ENCODE measurements around the gene PCDHB5.
"Not testable (repeated sequence)": the region's sequence is repeated elsewhere in the genome, so short reads cannot be mapped to it uniquely, and the experiment has no call there.

PCDHB5 gene

DNA sequence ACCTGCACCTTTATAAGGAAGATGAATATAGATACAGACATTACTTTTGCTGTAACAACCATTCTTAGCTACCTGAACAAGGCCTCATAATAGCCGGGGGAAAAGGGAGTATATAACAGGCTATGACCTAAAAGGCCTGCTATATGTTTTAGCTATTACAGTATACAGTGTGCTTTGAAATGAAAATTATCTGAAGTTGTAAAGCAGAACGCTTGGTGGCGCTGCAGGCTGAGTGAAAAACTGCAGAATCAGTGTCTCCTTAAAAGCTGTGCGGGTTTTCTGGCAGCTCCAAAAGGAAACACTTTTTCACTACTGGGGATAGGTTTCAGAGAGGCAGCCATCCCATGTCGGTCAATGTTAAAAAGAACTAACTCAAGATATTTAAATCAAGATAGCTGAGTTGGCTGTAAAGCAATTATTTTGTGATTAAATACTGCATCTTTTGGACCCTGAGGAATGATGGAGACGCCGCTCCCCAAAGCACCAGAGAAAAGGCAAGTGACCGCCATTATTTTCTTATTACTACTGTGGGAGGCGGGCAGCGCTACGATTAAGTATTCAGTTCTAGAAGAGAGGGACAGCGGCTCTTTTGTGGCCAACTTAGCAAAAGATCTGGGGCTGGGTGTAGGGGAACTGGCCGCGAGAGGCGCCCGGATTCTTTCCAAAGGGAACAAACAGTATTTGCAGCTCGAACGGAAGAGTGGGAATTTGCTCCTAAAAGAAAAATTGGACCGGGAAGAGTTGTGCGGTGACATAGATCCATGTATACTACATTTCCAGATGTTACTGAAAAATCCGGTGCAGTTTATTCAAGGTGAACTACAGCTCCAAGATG is 20.8 kb downstream of the PCDHB5 start:
- no peak for DNase-seq

DNA sequence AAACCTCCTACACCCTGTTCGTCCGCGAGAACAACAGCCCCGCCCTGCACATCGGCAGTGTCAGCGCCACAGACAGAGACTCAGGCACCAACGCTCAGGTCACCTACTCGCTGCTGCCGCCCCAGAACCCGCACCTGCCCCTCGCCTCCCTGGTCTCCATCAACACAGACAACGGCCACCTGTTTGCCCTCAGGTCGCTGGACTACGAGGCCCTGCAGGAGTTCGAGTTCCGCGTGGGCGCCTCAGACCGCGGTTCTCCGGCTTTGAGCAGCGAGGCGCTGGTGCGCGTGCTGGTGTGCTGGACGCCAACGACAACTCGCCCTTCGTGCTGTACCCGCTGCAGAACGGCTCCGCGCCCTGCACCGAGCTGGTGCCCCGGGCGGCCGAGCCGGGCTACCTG is 22.4 kb downstream of the PCDHB5 start:
- DNase-seq, result not testable (repeated sequence)

DNA sequence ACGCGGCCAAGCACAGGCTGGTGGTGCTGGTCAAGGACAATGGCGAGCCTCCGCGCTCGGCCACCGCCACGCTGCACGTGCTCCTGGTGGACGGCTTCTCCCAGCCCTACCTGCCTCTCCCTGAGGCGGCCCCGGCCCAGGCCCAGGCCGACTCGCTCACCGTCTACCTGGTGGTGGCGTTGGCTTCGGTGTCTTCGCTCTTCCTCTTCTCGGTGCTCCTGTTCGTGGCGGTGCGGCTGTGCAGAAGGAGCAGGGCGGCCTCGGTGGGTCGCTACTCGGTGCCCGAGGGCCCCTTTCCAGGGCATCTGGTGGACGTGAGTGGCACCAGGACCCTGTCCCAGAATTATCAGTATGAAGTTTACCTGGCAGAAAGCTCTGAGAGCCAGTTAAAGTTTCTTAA is 22.9 kb downstream of the PCDHB5 start:
- not testable (repeated sequence) for DNase-seq

DNA sequence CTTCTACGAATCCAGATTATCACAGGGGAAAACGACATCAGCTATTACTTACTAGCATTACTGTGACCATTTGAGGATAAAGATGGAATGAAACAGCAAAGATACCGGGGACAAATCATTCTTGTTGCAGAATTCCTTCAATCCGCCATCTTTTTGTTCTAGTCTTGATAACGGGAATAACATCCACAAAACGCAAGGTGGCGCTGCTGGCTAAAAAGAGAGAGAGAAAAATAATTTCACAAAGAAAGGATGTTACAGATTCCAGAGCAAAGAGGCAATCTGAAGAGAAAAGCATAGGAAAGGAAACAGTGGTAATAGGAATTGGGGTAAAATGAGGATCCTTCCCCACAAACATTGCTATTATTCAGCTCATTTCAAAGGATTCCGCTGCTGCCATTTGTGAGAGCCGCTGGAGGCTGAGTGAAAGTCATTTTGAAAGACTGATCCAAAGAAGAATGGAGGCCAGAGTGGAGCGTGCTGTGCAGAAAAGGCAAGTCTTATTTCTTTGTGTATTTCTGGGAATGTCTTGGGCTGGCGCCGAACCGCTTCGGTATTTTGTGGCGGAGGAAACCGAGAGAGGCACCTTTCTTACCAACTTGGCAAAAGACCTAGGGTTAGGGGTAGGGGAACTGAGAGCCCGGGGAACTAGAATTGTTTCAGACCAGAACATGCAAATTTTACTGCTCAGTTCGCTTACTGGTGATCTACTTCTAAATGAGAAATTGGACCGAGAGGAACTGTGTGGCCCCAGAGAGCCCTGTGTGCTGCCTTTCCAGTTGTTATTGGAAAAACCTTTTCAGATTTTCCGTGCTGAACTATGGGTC is 37.6 kb downstream of the PCDHB5 start, which contains the start of gene PCDHB7:
Gene PCDHB7 (plus strand): TSS at position 264 of the 824 bp plus-strand sequence. CDS start 192 bp downstream, at position 456.
- DNase-seq, result peak in 1 of 2 donors; percentile 18

DNA sequence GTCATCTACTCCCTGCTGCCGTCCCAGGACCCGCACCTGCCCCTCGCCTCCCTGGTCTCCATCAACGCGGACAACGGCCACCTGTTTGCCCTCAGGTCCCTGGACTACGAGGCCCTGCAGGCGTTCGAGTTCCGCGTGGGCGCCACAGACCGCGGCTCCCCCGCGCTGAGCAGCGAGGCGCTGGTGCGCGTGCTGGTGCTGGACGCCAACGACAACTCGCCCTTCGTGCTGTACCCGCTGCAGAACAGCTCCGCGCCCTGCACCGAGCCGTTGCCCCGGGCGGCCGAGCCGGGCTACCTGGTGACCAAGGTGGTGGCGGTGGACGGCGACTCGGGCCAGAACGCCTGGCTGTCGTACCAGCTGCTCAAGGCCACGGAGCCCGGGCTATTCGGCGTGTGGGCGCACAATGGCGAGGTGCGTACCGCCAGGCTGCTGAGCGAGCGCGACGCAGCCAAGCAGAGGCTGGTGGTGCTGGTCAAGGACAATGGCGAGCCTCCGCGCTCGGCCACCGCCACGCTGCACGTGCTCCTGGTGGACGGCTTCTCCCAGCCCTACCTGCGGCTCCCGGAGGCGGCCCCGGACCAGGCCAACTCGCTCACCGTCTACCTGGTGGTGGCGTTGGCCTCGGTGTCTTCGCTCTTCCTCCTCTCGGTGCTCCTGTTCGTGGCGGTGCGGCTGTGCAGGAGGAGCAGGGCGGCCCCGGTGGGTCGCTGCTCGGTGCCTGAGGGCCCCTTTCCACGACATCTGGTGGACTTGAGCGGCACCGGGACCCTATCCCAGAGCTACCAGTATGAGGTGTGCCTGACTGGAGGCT is 39.5 kb downstream of the PCDHB5 start:
- DNase-seq, result not testable (repeated sequence)

DNA sequence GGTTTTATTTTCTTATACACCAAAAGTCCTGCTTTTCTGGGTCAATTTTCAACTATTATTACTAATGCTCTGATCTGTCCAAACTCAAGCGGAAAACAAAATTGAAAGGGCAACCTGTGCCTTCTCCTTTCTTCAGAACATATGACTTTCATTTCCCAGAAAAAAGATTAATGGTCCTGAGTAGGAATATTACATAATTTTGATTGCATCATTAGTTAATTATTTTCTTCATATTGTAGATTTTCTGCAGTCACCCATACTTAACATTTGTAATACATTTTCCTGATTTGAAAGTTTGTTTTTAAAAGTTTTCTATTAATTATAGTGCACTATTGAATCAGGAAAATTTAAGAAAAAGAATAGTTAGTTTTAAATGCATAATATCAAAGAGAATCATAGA is 40.9 kb downstream of the PCDHB5 start:
- DNase-seq, result no peak

DNA sequence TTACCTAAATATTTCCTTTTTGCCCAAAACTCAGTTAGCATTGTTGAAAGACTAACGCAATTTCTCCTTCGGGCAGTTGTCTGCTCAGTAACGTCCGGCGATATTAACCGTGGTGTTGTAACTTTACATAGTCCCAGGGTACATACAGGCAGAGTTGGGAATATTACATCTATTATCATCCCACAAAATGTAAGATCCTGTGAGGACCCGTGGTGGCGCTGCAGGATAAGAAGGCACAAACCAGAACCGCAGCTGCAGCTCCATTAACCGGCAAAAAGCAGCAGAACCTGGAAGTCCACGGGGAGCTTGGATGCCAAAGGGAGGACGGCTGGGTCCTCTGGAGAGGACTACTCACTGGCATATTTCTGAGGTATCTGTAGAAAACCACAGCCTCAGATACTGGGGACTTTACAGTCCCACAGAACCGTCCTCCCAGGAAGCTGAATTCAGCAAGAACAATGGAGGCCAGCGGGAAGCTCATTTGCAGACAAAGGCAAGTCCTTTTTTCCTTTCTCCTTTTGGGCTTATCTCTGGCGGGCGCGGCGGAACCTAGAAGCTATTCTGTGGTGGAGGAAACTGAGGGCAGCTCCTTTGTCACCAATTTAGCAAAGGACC is 42.7 kb downstream of the PCDHB5 start, which contains the start of gene PCDHB8:
Gene PCDHB8 (plus strand): TSS at position 214 of the 615 bp plus-strand sequence. CDS start 245 bp downstream, at position 459.
- DNase-seq, result not testable (repeated sequence)

DNA sequence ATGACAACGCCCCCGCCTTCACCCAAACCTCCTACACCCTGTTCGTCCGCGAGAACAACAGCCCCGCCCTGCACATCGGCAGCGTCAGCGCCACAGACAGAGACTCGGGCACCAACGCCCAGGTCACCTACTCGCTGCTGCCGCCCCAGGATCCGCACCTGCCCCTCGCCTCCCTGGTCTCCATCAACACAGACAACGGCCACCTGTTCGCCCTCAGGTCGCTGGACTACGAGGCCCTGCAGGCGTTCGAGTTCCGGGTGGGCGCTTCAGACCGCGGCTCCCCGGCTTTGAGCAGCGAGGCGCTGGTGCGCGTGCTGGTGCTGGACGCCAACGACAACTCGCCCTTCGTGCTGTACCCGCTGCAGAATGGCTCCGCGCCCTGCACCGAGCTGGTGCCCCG is 44.4 kb downstream of the PCDHB5 start:
- not testable (repeated sequence) for DNase-seq

DNA sequence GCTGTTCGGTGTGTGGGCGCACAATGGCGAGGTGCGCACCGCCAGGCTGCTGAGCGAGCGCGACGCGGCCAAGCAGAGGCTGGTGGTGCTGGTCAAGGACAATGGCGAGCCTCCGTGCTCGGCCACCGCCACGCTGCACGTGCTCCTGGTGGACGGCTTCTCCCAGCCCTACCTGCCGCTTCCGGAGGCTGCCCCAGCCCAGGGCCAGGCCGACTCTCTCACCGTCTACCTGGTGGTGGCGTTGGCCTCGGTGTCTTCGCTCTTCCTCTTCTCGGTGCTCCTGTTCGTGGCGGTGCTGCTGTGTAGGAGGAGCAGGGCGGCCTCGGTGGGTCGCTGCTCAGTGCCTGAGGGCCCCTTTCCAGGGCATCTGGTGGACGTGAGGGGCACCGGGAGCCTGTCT is 44.9 kb downstream of the PCDHB5 start:
- DNase-seq, result not testable (repeated sequence)

DNA sequence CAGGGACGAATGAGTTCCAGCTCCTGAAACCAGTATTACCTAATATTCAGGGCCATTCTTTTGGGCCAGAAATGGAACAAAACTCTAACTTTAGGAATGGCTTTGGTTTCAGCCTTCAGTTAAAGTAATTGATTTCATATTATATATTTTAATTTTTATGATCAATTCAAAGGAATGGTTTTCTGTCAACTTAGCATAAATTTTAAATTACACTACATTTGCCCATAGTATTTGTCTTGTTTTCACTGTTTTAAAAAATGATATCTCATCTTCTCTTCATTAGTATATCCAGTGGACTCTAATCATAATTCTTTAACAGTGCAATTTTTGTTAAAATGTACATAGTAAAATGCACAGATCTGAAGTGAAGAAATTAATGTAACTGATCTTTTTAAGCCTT is 45.3 kb downstream of the PCDHB5 start:
- no peak for DNase-seq

DNA sequence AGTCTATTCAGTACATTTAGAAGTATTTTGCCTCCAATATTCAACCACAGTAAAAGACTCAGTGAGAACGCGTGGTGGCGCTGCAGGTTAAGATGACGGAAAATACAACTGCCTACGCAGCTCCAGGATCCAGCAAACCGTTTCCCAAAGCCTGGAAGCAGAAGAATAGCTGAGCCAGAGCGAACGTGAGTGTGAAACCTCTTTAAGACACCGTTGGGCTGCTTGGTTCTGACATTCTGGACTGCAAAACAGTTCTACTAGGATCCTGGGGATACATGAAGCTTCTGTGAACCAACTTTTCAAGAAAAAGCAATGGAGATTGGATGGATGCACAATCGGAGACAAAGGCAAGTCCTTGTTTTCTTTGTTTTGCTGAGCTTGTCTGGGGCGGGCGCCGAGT is 47.2 kb downstream of the PCDHB5 start, which contains the start of gene PCDHB16:
Gene PCDHB16 (plus strand): TSS at position 140 of the 400 bp plus-strand sequence. CDS start 173 bp downstream, at position 313.
- DNase-seq, result no peak

DNA sequence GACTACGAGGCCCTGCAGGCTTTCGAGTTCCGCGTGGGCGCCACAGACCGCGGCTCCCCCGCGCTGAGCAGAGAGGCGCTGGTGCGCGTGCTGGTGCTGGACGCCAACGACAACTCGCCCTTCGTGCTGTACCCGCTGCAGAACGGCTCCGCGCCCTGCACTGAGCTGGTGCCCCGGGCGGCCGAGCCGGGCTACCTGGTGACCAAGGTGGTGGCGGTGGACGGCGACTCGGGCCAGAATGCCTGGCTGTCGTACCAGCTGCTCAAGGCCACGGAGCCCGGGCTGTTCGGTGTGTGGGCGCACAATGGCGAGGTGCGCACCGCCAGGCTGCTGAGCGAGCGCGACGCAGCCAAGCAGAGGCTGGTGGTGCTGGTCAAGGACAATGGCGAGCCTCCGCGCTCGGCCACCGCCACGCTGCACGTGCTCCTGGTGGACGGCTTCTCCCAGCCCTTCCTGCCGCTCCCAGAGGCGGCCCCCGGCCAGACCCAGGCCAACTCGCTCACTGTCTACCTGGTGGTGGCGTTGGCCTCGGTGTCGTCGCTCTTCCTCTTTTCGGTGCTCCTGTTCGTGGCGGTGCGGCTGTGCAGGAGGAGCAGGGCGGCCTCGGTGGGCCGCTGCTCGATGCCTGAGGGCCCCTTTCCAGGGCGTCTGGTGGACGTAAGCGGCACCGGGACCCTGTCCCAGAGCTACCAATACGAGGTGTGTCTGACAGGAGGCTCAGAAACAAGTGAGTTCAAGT is 49.3 kb downstream of the PCDHB5 start:
- DNase-seq, result not testable (repeated sequence)

DNA sequence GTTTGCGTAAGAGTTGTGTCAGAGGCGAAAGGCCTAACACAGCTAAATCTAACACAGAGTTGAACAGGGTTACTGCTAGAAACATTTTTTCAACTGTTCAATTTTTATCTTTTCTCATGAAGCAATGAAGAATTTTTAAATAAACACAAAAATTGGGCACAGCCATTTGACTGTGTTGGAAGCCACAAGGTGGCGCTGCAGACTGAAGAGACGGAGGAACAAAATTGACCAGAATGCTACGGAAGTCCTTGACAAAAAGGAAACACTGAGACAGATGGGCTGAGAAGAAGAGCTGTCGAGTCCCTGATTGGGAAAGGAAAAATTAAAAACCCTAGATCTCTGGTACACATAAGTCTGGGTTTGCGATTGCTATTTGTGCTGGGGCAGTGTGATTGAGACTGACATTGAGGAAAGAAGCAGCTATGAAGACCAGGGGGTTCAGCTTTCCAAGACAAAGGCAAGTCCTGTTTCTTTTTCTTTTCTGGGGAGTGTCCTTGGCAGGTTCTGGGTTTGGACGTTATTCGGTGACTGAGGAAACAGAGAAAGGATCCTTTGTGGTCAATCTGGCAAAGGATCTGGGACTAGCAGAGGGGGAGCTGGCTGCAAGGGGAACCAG is 52.0 kb downstream of the PCDHB5 start, which contains the start of gene PCDHB9:
Gene PCDHB9 (plus strand): TSS at position 265 of the 616 bp plus-strand sequence. CDS start 158 bp downstream, at position 423.
- peak in 1 of 2 donors; percentile 36 for DNase-seq

All from CD4-positive, alpha-beta T cell treated with Interleukin-4 for 1 hour (primary cell).